Brain microvascular endothelial cell (primary cell): ENCODE measurements around the gene BACH1.
"Not testable (repeated sequence)": the region's sequence is repeated elsewhere in the genome, so short reads cannot be mapped to it uniquely, and the experiment has no call there.

Experiments used
- DNase-seq: peaks from one replicate; pipeline ENCODE4 v3.0.0-alpha.2; 2020
- H3K27ac ChIP-seq: fragments of 250-450 bp; sonication (Bioruptor Pico); 2 replicates; pipeline ENCODE4 v1.5.1; 2020; ENCODE audit warnings: mild to moderate bottlenecking, moderate library complexity
- H3K27me3 ChIP-seq: fragments of 250-450 bp; sonication (Bioruptor Pico); replicated peaks from 2 replicates; pipeline ENCODE4 v1.5.1; 2020; ENCODE audit warnings: mild to moderate bottlenecking
- H3K36me3 ChIP-seq: fragments of 250-450 bp; sonication (Bioruptor Pico); replicated peaks from 2 replicates; pipeline ENCODE4 v1.5.1; 2020; ENCODE audit warnings: mild to moderate bottlenecking
- H3K4me3 ChIP-seq: 2 replicates; pipeline ENCODE4 v1.5.1; 2011; ENCODE audit warnings: low read depth, mild to moderate bottlenecking, control low read depth, low read length, moderate library complexity
- in situ Hi-C: cut with HindIII; loops from 2 replicates; pipeline ENCODE4 v1.10.0; 2017; ENCODE audit warnings: low sequenced_read_pairs, low pct_ligation_motif_present
- TF ChIP-seq, protein P1 (sequence below): IDR thresholded peaks from 2 replicates; pipeline ENCODE4 v1.5.1; 2011; ENCODE audit warnings: low read depth, mild to moderate bottlenecking, moderate library complexity, low read length, control low read depth, inconsistent platforms; ENCODE audit errors: missing control alignments

BACH1 gene

DNA sequence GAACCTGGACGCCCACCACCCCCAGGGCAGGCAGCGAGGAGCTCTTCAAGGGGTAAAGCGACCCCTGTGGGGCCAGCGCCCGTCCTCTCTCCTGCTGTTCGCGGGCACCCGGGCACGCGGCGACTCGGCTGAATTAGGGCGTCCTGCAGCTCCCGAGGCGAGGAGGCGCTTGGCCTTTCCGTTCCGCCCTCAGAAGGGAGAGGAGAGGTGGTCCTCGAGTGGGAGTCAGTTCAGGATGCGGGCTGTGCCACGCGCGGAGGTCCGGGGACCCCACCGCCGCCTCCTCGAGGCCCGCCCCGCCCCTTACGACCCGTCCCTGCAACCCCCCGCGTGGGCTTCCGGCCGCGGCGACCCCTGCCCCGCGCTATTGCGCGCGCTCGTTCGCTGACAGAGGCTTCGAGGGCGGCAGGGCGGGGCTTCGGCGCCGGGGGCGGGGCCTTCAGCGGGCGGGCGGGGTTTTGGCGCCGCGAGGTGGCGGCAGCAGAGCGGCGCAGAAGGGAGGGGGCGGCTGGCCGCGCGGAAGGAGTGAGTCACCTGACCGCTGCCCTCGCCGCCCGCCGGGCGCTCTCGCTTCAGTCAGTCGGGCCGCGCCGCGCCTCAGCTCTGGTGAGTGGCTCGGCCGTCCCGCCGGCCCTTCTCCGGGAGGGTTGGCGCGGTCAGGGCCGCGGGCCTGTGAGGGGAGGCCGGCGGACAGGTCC lies at the start of gene BACH1:
Gene BACH1 (plus strand): TSS at position 575 of the 698 bp plus-strand sequence. CDS start 22,359 bp downstream, outside the sequence.
- DNase-seq = peak; percentile 84

DNA sequence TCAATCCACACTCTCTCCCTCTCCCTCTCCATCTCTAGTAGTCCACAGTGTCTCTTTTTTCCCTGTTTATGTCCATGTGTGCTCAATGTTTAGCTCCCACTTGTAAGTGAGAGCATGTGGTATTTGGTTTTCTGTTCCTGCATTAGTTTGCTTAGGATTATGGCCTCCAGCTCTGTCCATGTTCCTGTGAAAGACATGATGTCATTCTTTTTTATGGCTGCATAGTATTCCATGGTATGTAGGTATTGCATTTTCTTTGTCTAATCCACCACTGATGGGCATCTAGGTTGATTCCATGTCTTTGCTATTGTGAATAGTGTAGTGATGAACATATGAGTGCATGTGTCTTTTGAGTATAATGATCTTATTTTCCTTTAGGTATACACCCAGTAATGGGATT lies 49.4 kb upstream of the BACH1 start:
- H3K27me3 ChIP-seq, H3K27ac ChIP-seq, in situ Hi-C loops, H3K36me3 ChIP-seq, H3K4me3 ChIP-seq, DNase-seq: not testable (repeated sequence)

More for the DNA sequence above, at the start of gene BACH1:
- TF ChIP-seq, protein P1, sequence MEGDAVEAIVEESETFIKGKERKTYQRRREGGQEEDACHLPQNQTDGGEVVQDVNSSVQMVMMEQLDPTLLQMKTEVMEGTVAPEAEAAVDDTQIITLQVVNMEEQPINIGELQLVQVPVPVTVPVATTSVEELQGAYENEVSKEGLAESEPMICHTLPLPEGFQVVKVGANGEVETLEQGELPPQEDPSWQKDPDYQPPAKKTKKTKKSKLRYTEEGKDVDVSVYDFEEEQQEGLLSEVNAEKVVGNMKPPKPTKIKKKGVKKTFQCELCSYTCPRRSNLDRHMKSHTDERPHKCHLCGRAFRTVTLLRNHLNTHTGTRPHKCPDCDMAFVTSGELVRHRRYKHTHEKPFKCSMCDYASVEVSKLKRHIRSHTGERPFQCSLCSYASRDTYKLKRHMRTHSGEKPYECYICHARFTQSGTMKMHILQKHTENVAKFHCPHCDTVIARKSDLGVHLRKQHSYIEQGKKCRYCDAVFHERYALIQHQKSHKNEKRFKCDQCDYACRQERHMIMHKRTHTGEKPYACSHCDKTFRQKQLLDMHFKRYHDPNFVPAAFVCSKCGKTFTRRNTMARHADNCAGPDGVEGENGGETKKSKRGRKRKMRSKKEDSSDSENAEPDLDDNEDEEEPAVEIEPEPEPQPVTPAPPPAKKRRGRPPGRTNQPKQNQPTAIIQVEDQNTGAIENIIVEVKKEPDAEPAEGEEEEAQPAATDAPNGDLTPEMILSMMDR = peak; percentile 35
- in situ Hi-C loops = no loop called here
- Histone ChIP-seq H3K27me3 (no peaks in the 10 kb centered on the region), H3K36me3 (no peaks in the 10 kb centered on the region), H3K27ac (peak within 1 kb of the TSS; percentile 98), H3K4me3 (peak within 1 kb of the TSS; percentile 69)

DNA sequence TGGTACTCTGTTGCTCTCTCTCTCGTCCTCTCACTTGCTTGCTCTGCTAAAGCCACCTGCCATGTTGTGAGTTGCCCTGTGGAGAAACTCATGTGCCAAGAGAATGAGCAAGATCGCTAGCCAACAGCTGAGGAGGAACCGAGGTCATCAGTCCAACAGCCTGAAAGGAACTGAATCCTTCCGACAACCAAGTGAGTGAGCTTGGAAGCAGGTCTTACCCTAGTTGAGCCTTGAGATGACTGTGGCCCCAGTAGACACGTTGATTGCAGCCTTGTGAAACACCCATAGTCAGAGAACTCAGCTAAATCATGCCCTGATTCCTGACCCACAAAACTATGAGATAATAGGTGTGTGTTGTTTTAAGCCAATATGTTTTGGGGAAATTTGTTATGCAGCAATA lies 48.1 kb upstream of the BACH1 start:
- no peak for DNase-seq
- TF ChIP-seq, protein P1 = no peak
- Histone ChIP-seq H3K27ac (no peak overlapping the region), H3K27me3 (no peaks in the 10 kb centered on the region), H3K36me3 (no peaks in the 10 kb centered on the region), H3K4me3 (no peak overlapping the region)
- in situ Hi-C loops = no loop called here

DNA sequence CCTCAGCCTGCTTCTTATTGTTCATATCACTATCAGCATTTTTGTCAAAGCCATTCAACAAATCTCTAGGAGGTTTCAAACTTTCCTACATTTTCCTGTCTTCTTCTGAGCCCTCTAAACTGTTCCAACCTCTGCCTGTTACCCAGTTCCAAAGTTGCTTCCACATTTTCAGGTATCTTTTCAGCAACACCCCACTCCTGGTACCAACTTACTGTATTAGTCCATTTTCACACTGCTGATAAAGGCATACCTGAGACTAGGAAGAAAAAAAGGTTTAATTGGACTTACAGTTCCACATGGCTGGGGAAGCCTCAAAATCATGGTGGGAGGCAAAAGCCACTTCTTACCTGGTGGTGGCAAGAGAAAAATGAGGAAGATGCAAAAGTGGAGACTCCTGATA lies 44.9 kb upstream of the BACH1 start:
- H3K27me3 ChIP-seq, H3K27ac ChIP-seq, DNase-seq, H3K4me3 ChIP-seq, H3K36me3 ChIP-seq, in situ Hi-C loops: not testable (repeated sequence)

DNA sequence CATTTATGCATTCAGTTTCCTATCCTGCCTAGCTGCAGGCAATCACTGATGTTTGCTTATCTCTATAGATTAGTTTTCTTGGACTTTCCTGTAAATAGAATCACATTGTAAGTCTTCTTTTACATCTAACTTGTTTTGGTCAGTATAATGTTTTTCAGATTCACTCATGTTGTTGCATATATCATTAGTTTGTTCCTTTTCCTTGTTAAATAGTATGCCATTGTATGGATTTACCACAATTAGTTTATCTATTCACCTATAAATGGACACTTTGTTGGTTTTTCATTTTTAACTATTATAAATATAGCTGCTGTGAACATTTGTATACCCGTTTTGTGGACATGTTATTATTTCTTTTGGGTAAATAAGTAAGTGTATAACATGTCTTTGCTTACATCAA lies 44.2 kb upstream of the BACH1 start:
- H3K4me3 ChIP-seq = no peak overlapping the region
- TF ChIP-seq, protein P1 = no peak
- no peaks in the 10 kb centered on the region for H3K36me3 ChIP-seq
- H3K27me3 ChIP-seq = no peaks in the 10 kb centered on the region
- H3K27ac ChIP-seq = no peak overlapping the region
- no peak for DNase-seq
- in situ Hi-C loops = no loop called here

DNA sequence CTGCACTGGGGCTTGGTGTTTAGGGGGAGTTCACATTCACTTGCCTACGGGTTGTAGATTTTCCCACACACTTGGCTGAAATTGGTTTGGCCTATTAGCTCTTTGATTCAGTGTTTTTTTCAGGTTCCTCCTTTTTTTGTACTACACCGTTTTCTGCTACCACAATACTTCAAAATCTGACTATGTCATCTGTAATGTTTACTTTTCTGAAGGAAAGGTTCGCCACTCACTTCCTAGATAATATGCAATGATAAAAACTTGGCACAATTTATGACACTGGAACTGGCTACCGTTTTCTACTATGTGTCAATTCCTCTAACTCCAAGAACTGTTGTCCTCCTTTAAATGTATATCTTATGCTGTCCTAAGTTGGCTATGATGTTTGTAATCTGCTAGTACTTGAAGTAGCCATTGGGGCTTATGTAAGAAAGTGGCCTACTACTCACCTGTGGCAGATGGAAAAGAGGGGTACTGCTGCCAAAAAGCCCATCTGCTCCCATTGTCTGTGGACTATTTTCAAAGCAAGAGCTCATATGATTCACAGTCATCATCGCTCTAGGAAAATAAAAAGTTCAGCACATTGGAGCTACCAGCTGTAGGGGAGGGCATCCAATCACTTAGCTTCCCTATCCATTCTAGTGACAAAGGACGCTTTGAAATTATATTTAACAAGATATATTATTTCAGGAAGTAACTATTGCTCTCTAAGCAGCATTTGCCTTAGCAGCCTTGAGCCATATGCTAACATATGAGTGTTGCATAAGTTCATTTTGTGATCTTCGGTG lies 42.4 kb upstream of the BACH1 start:
- in situ Hi-C loops = no loop called here
- no peak for DNase-seq
- no peak overlapping the region for H3K27ac ChIP-seq
- H3K4me3 ChIP-seq = no peak overlapping the region
- H3K36me3 ChIP-seq = no peaks in the 10 kb centered on the region
- TF ChIP-seq, protein P1 = no peak
- no peaks in the 10 kb centered on the region for H3K27me3 ChIP-seq
